Muscle of leg (tissue), 11 donors: ENCODE results near the gene SLC35A2. TPM values are rescaled to one million over a fixed set of nuclear protein-coding genes. Genes with fewer than 3 reads are reported as not detected.

ENCODE experiments used
- DNase-seq: peaks from one replicate; pipeline ENCODE4 v3.0.0; 2013
- H3K27ac ChIP-seq: one replicate; pipeline ENCODE4 v1.5.1; 2013; ENCODE audit warnings: mild to moderate bottlenecking, low read length, control low read depth
- H3K27me3 ChIP-seq: one replicate; pipeline ENCODE4 v1.6.1; 2013; ENCODE audit warnings: low read length; ENCODE audit not compliant: control insufficient read depth, insufficient read depth
- H3K36me3 ChIP-seq: one replicate; pipeline ENCODE4 v1.6.1; 2013; ENCODE audit warnings: low read length; ENCODE audit not compliant: control insufficient read depth, insufficient read depth
- H3K4me1 ChIP-seq: one replicate; pipeline ENCODE4 v1.6.1; 2013; ENCODE audit warnings: low read length; ENCODE audit not compliant: control insufficient read depth, insufficient read depth
- H3K4me3 ChIP-seq: one replicate; pipeline ENCODE4 v1.5.1; 2013; ENCODE audit warnings: low read length, control low read depth
- H3K9me3 ChIP-seq: replicated peaks from 2 replicates; pipeline ENCODE4 v1.6.1; 2013; ENCODE audit warnings: low read depth, low read length; ENCODE audit not compliant: control insufficient read depth
- WGBS: methylation state at CpG from one replicate; pipeline ENCODE4 v1.1.5; 2013; ENCODE audit warnings: missing lambda C conversion rate; ENCODE audit not compliant: insufficient coverage; 5-methylcytosine and 5-hydroxymethylcytosine counted together
- polyA plus RNA-seq, 8 donors: library from polyadenylated mRNA; unstranded; fragments of 120-200 nt; gene quantifications; one replicate each; pipeline versions ENCODE4 v1.2.1 to v1.2.3, GENCODE V29; 2013; ENCODE audit warnings: inconsistent platforms in 1 of 8, low replicate concordance in 1 of 8; ENCODE audit not compliant: insufficient read length in 8 of 8, insufficient read depth in 1 of 8
- total RNA-seq: library from RNA; stranded (reverse); fragments of 120-200 nt; gene quantifications from one replicate; pipeline ENCODE4 v1.2.4, GENCODE V29; 2013

The SLC35A2 gene
- total and polyA plus RNA-seq, 9 donors = 7.7 to 22.1 (median 16.4) TPM

GRCh38 chrX:48917139-48918001 is 5.9 kb upstream of the SLC35A2 start:
- WGBS = 32% methylated on average over 19 of the region's 27 CpGs
- Histone ChIP-seq H3K27ac (no peak overlapping the region), H3K4me1 (peaks cover 11% of the 10 kb centered on the region), H3K27me3 (no peaks in the 10 kb centered on the region), H3K9me3 (no peaks in the 10 kb centered on the region), H3K36me3 (peaks cover 4% of the 10 kb centered on the region), H3K4me3 (no peak overlapping the region)
- peak; percentile 91 for DNase-seq

DNA sequence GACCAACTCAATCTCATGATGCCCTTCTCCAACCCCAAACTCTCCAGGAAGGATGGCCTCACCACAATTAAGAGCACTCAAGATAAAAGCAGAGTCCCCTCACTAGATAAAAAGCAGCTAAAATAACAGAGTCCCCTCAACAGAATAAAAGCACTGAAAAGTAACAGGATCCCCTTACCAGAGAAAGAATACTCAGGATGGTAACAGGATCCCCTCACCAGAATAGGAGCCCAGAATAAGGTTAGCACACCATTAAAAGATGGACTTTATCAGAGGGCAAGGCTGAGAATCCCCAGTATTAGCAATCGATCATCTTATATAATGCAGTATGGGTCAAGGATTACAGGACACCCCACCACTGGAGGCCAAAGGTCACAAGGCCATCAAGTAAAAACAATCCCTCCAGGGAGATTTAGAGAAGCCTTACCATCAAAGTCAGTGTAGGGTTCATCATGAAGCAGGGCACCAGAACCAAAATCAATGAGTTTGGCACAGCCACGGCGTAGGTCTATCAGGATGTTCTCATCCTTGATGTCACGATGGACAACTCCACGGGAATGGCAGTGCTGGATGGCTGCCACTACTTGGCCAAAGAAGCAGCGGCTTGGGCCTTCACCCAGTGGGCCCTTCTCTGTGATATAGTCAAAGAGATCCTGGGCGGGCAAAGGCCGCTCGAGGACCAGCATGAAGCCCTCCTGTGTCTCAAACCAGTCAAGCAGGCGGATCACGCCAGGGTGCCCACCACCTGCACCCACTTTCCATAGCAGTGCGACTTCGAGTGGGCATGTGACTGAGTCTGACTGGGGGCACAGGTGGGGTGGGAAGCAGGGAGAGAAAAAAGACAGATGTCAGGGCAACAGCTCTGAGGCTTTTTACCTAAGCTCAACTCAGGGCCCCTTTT is 3.4 kb upstream of the SLC35A2 start:
- Histone ChIP-seq H3K27ac (no peak overlapping the region), H3K9me3 (peaks cover 2% of the 10 kb centered on the region), H3K27me3 (no peaks in the 10 kb centered on the region), H3K36me3 (no peaks in the 10 kb centered on the region), H3K4me1 (peaks cover 14% of the 10 kb centered on the region), H3K4me3 (no peak overlapping the region)
- no peak for DNase-seq
- WGBS = 83% methylated on average over 4 of the region's 13 CpGs

DNA sequence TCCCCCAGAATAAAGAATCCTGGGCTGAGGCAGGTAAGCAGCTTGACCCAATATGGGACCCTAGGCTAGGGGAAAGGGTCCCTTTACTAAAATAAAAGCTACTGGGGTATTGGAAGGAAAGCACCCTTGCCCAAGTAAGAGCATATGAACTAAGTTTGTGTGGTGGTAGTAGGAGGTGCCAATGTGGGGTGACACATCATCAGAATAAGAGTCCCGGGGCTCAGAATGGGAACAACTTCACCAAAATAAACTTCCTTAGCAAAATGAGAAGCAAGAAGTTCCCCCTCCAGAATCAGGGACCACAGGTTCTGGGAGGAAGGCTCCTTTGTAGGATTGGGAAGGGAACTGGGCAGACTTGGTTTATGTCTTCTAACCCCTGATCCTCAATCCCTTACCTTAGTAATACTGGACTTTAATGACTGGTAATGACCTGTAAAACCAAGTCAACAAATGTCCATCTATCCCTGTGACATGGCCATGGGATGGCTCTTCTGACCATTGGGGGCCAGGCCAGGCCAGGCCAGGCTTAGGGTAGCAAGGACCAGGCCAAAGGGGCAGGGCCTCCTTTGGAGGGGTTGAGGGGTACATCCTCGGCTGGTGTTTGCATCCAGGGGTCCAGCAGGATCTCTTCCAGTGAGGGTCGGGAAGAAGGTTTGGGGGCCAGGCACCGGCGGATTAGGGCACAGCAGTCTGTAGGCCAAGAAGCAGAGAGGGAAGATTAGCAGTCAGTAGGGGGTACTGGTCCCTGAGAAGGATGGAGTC is 2.3 kb upstream of the SLC35A2 start:
- no peak overlapping the region for H3K4me3 ChIP-seq
- DNase-seq = no peak
- 75% methylated on average over 4 of the region's 5 CpGs for WGBS
- peaks cover 10% of the 10 kb centered on the region for H3K4me1 ChIP-seq
- no peaks in the 10 kb centered on the region for H3K27me3 ChIP-seq
- peaks cover 2% of the 10 kb centered on the region for H3K9me3 ChIP-seq
- H3K27ac ChIP-seq = no peak overlapping the region
- no peaks in the 10 kb centered on the region for H3K36me3 ChIP-seq

DNA sequence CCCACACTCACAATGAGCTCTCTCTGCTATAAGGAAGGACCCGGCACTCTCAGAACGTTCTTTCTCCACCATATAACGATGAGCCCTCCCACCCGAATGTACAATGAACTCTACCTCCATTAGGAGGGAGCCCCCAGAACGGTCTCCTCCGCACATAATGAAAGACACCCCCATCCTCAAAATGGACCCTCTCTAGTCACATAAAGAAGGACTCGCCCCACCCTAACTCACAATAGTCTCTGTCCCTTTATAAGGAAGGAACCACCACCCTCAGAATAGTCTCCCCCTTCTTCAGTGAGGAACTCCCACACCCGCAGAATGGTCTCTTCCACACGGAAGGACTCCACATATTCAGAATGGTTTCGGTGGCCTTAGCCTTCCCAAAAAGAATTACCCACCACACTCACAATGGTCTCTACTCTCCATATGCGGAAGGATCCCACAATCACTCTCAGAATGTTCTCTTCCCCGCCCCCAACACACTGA is 477 bp downstream of the SLC35A2 start:
- peak overlapping the region; percentile 60 for H3K27ac ChIP-seq
- peak; percentile 60 for DNase-seq
- 24% methylated on average over 12 of the region's 12 CpGs for WGBS

GRCh38 chrX:48909703-48910294 is 1.6 kb downstream of the SLC35A2 start:
- H3K9me3 ChIP-seq = peaks cover 2% of the 10 kb centered on the region
- peaks cover 12% of the 10 kb centered on the region for H3K36me3 ChIP-seq
- DNase-seq = no peak
- no peak overlapping the region for H3K4me3 ChIP-seq
- WGBS = 93% methylated on average over 10 of the region's 17 CpGs
- peaks cover 3% of the 10 kb centered on the region for H3K4me1 ChIP-seq
- H3K27ac ChIP-seq = no peak overlapping the region
- H3K27me3 ChIP-seq = no peaks in the 10 kb centered on the region

More for the DNA sequence above, 477 bp downstream of the SLC35A2 start:
- Histone ChIP-seq H3K27me3 (no peaks in the 10 kb centered on the region), H3K4me1 (peaks cover 3% of the 10 kb centered on the region), H3K9me3 (peaks cover 2% of the 10 kb centered on the region), H3K36me3 (peaks cover 4% of the 10 kb centered on the region), H3K4me3 (peak overlapping the region; percentile 88)

DNA sequence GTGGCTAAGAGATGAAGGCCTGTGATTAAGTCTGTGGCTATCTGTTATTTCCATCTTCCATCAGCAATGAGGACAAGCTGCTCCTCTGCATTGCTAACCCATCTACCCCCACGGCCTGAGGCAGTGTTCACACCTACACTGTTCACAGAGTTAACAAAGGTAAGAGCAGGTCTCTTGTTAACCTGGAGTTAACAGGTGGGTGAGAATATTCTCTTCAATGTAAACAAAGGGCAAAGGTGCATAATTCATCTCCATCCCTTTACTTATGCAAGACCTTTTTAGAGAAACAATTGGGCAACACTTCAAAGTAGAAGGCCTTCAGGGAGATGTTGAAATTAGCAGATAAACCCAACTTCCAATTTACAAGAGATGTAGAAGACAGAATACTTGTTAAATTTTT is 2.8 kb downstream of the SLC35A2 start:
- no peak for DNase-seq
- no CpG with 5 or more reads among the region's 1 CpG for WGBS
- Histone ChIP-seq H3K4me1 (peaks cover 3% of the 10 kb centered on the region), H3K9me3 (peaks cover 2% of the 10 kb centered on the region), H3K27ac (no peak overlapping the region), H3K4me3 (no peak overlapping the region), H3K36me3 (peaks cover 20% of the 10 kb centered on the region), H3K27me3 (no peaks in the 10 kb centered on the region)

GRCh38 chrX:48905090-48905790 is 6.2 kb downstream of the SLC35A2 start:
- 84% methylated on average over 18 of the region's 20 CpGs for WGBS
- no peaks in the 10 kb centered on the region for H3K9me3 ChIP-seq
- H3K4me1 ChIP-seq = no peaks in the 10 kb centered on the region
- peaks cover 37% of the 10 kb centered on the region for H3K36me3 ChIP-seq
- H3K4me3 ChIP-seq = no peak overlapping the region
- DNase-seq = no peak
- no peak overlapping the region for H3K27ac ChIP-seq
- H3K27me3 ChIP-seq = no peaks in the 10 kb centered on the region

DNA sequence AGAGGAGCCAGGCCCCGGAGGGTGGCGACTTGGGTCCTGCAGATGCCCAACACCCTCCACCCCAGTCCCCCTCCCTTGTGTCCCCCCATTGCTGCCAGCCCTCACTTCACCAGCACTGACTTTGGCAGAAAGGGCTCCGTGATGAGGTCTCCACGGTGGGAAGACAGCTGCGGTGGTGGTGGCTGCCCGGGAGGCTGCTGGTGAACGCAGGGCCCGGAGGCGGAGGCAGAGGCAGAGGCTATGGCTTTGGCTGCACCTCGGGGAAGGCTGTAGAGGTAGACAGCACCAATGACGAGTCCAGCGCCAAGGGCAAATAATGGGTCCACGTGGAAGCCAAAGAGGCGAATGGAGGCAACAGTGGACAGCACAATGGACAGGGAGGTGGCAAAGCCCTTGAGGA is 6.8 kb downstream of the SLC35A2 start:
- peaks cover 37% of the 10 kb centered on the region for H3K36me3 ChIP-seq
- no peak for DNase-seq
- WGBS = 80% methylated on average over 14 of the region's 14 CpGs

DNA sequence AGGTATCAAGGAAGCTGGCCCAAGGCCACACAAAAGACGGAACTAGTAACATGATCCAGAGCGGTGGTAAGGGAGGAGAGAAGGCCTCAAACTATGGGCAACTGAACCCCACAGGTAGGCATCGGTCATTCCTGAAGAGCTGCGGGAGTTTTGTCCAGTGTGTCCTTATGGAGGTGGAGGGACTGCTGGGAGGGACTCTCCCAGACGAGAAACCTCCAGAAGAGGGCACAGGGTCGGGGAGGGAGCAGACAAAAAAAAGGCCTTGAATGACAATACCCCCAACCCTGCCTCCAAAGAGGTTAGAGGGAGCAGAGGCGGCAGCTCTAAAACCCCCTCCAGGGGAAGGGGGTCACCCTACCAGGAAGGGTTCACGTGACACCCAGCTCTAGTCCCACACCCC is 7.3 kb downstream of the SLC35A2 start:
- peaks cover 37% of the 10 kb centered on the region for H3K36me3 ChIP-seq
- H3K4me1 ChIP-seq = no peaks in the 10 kb centered on the region
- WGBS = 68% methylated on average over 2 of the region's 8 CpGs
- H3K27me3 ChIP-seq = no peaks in the 10 kb centered on the region
- no peak overlapping the region for H3K27ac ChIP-seq
- no peak overlapping the region for H3K4me3 ChIP-seq
- no peaks in the 10 kb centered on the region for H3K9me3 ChIP-seq
- DNase-seq = no peak

More for the DNA sequence above, 6.8 kb downstream of the SLC35A2 start:
- Histone ChIP-seq H3K9me3 (no peaks in the 10 kb centered on the region), H3K4me1 (no peaks in the 10 kb centered on the region), H3K4me3 (no peak overlapping the region), H3K27ac (no peak overlapping the region), H3K27me3 (no peaks in the 10 kb centered on the region)
